Hematopoietic multipotent progenitor cell (in vitro differentiated cells): ENCODE results near the gene ACMSD. TPM values are rescaled to one million over a fixed set of nuclear protein-coding genes. Genes with fewer than 3 reads are reported as not detected.

Source experiments
- DNase-seq, 3 donors: peaks; one replicate each; pipeline ENCODE4 v3.0.0-alpha.2; 2011 to 2015; ENCODE audit warnings: low read depth in 2 of 3, low spot score in 2 of 3
- small RNA-seq: library from RNA; depleted of rRNA; stranded (forward); fragments of <200 nt; gene quantifications from one replicate; pipeline ENCODE3, GENCODE V24; 2012
- total RNA-seq: library from RNA; depleted of rRNA; stranded (reverse); fragments of >200 nt; gene quantifications from one replicate; pipeline ENCODE4 v1.2.3, GENCODE V29; 2012

Gene ACMSD
- total RNA-seq, 1 donor, result not detected

DNA sequence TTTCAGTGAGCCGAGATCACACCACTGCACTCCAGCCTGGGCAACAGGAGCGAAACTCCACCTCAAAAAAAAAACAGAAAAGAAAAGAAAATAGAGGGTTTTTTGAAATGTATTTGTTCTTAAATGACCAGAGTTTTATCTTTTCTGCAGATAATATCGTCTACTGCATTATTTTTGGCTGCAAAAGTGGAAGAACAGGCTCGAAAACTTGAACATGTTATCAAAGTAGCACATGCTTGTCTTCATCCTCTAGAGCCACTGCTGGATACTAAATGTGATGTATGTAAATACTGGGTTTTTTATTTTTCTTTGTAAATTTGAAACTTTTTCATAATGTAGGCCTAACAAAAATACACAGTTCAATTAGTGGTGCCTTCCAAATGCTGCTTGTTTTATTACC lies 98.3 kb downstream of the ACMSD start:
- DNase-seq, result no peak

DNA sequence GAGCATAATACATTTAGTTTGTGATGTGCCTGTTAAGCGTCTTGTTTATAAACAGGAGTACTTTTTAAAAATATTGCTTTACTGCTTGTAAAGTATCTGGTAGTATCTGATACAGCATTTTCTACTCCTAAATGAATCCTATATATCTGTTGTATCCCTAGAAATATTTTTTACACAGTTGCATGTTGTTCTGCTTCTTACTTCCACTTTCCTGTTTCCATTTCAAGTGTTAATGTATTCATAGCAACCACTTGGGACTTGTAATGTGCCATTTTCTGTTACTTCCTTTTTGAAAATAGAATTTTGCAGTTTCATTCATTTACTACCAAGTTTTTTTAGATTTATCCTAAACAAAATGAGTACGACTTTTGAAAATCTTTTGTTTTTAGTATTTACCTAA lies 105.1 kb downstream of the ACMSD start:
- peak in 1 of 3 donors; percentile 52 for DNase-seq

DNA sequence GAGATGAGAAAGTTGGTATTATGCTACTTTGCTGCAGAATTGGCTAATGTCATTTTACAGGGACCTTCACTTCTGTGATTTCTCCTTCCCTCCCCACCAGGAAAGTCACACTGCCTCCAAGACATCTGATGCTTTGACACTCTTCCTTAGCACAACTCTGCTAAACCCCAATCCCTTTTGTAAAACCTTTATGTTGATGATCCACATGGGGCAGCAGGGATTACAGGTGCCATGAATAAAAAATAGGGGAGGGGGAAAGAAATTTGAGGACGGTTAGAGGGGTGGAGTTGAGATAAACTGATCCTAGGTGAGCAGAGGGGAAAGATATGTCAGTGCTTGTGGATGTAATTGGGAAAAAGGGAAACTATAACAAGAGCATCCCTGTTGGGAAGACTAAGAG lies 106.6 kb downstream of the ACMSD start:
- DNase-seq, result no peak

DNA sequence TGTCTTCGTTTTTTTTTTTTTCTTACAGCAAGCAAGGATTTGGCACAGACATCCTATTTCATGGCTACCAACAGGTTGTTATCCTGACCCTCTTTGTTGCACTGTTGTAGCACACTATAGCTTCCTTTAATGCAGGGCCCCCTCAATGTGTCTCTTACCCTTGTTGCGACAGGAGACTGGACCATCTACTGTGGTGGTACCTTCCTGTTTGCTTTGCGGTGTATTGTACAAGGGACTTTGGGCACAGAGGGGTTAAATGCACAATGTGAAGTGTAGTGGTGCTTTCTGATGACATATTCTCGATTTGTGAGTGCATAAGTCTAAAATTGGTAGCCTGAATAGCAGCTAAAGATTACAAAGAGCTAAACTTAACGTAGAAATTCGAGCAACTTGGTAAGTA lies 107.7 kb downstream of the ACMSD start:
- no peak for DNase-seq

DNA sequence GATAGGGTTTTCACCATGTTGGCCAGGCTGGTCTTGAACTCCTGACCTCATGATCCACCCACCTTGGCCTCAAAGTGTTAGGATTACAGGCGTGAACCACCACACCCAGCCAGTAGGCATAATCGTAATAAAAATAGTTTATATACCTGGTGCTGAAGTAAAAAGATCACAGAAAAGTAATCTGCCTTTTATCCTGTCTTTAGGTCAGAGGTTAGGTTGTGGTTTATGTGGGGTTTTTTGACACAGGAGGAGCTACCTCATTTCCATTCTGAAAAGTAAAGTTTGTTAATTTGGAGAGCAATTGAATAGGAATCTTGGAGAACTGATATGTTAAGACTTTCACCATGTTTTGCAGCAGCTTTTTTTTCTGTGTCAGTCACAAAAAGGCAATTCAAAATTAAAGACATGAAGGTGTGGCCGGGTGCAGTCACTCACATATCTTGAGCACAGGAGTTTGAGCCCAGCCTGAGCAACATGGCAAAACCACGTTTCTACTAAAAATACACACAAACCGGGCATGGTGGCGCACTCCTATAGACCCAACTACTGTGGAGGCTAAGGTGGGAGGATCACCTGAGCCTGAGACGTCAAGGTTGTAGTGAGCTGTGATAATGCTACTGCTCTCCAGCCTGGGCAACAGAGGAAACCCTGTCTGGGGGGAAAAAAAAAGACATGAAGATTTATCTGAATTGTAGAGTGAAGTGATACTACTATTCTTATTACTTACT lies 111.7 kb downstream of the ACMSD start:
- no peak for DNase-seq

DNA sequence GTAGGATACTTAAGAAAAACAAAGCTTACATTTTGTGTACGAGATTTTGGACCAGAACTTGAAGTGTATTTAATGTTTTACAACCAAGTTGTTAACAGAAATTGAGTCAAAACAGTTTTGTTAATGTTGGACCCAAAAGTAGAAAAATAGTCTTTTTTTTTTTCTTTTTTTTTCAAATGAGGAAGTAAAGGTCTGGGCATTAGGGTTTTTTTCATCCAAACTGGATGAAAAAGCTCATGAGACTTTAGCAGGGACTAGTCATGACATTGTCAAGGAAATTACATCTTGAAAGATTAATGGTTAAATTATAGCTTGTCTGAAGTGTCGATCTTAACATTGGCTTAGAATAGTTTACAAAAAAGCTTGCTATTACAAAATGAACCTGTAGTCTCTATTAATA lies 112.5 kb downstream of the ACMSD start:
- peak in 1 of 3 donors; percentile 21 for DNase-seq

Small RNA genes lying within 50 kb of the gene (small RNA-seq; reads per million reads assigned to genes)
- gene AC110620.1, result not detected
- gene MIR5590, result not detected

Other genes with a start within 250 kb of the ACMSD start
- gene TMEM163, start 119.6 kb upstream of the ACMSD start, total RNA-seq, result 17.2 TPM
- gene CCNT2, start 80.2 kb downstream of the ACMSD start, total RNA-seq, result 30.2 TPM
- gene MAP3K19, start 208.8 kb downstream of the ACMSD start, total RNA-seq, result under 0.01 TPM
- gene RAB3GAP1, start 213.7 kb downstream of the ACMSD start, total RNA-seq, result 21.5 TPM